Neural crest cell (in vitro differentiated cells): Measurements from ENCODE around the gene KRTAP4-7. TPM values are rescaled to one million over a fixed set of nuclear protein-coding genes. Genes with fewer than 3 reads are reported as not detected.

Experiments used
- DNase-seq: peaks from one replicate; pipeline ENCODE4 v3.0.0; 2021; ENCODE audit warnings: low read depth, mixed read lengths, low spot score
- H3K27ac Mint-ChIP-seq: one replicate; pipeline ENCODE4 v1.8.0; 2021; ENCODE audit warnings: mild to moderate bottlenecking, mixed read lengths; ENCODE audit not compliant: unreplicated experiment
- H3K27me3 Mint-ChIP-seq: 2 replicates; pipeline ENCODE4 v1.8.0; 2021; ENCODE audit warnings: low read depth, mild to moderate bottlenecking, mixed read lengths
- H3K36me3 Mint-ChIP-seq: 2 replicates; pipeline ENCODE4 v1.8.0; 2021; ENCODE audit warnings: low read depth, mild to moderate bottlenecking, mixed read lengths
- H3K4me1 Mint-ChIP-seq: 2 replicates; pipeline ENCODE4 v1.8.0; 2021; ENCODE audit warnings: mixed read lengths
- H3K4me3 Mint-ChIP-seq: one replicate; pipeline ENCODE4 v1.8.0; 2021; ENCODE audit warnings: mild to moderate bottlenecking, mixed read lengths
- H3K9me3 Mint-ChIP-seq: 2 replicates; pipeline ENCODE4 v1.8.0; 2021; ENCODE audit warnings: mixed read lengths
- total RNA-seq: library from RNA; stranded (reverse); gene quantifications from 2 replicates; pipeline ENCODE4 v1.2.1, GENCODE V29; 2021
- TF ChIP-seq, protein P1 (sequence below): fragments of 200-600 bp; sonication (generic); conservative IDR thresholded peaks from 2 replicates; pipeline ENCODE4 v1.5.0; 2021; ENCODE audit warnings: antibody characterized with exemption, mild to moderate bottlenecking

KRTAP4-7 gene
- total RNA-seq, 1 donor from 2014 or later: not detected

DNA sequence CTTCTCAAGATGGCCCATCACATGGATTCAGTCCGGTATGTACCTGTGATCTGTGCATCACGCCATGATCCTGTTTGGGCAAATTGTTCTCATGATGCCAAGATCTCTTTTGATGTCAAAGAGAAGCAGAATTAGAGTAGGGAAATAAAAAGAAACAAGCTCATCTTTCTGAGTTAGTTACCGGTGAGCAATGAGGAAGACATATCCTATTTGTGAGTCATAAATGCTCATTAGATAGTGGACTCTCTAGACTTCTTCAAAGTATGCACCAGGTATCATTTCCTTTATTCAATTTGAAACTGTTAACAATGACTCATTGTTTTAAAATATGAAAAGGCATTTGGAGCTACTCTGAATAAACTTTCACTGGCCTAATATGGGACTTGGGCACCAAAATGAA, 48.0 kb downstream of the KRTAP4-7 start:
- Mint-ChIP-seq H3K4me1 (no peaks in the 10 kb centered on the region), H3K9me3 (peaks cover 2% of the 10 kb centered on the region)
- DNase-seq: no peak

GRCh38 chr17:41133880-41134735, 50.2 kb downstream of the KRTAP4-7 start:
- peaks cover 2% of the 10 kb centered on the region for H3K36me3 Mint-ChIP-seq
- no peak for DNase-seq
- no peaks in the 10 kb centered on the region for H3K4me1 Mint-ChIP-seq
- TF ChIP-seq, protein P1, sequence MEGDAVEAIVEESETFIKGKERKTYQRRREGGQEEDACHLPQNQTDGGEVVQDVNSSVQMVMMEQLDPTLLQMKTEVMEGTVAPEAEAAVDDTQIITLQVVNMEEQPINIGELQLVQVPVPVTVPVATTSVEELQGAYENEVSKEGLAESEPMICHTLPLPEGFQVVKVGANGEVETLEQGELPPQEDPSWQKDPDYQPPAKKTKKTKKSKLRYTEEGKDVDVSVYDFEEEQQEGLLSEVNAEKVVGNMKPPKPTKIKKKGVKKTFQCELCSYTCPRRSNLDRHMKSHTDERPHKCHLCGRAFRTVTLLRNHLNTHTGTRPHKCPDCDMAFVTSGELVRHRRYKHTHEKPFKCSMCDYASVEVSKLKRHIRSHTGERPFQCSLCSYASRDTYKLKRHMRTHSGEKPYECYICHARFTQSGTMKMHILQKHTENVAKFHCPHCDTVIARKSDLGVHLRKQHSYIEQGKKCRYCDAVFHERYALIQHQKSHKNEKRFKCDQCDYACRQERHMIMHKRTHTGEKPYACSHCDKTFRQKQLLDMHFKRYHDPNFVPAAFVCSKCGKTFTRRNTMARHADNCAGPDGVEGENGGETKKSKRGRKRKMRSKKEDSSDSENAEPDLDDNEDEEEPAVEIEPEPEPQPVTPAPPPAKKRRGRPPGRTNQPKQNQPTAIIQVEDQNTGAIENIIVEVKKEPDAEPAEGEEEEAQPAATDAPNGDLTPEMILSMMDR: no peak
- no peak overlapping the region for H3K4me3 Mint-ChIP-seq
- H3K9me3 Mint-ChIP-seq: peaks cover 10% of the 10 kb centered on the region
- H3K27me3 Mint-ChIP-seq: peaks cover 20% of the 10 kb centered on the region
- H3K27ac Mint-ChIP-seq: no peak overlapping the region

More for the DNA sequence above, 48.0 kb downstream of the KRTAP4-7 start:
- Mint-ChIP-seq H3K4me3 (no peak overlapping the region), H3K27me3 (peaks cover 28% of the 10 kb centered on the region), H3K36me3 (no peaks in the 10 kb centered on the region), H3K27ac (no peak overlapping the region)
- TF ChIP-seq, protein P1: no peak

Other genes starting within 250 kb of the KRTAP4-7 start
- not detected in 2 replicates for gene KRT12, start 216.9 kb upstream of the KRTAP4-7 start, total RNA-seq
- gene KRT20, start 198.9 kb upstream of the KRTAP4-7 start, total RNA-seq: not detected in 2 replicates
- not detected in 2 replicates for gene KRT23, start 146.5 kb upstream of the KRTAP4-7 start, total RNA-seq
- not detected in 2 replicates for gene KRT39, start 117.2 kb upstream of the KRTAP4-7 start, total RNA-seq
- not detected in 2 replicates for gene KRT40, start 99.8 kb upstream of the KRTAP4-7 start, total RNA-seq
- not detected in 2 replicates for gene KRTAP3-3, start 90.0 kb upstream of the KRTAP4-7 start, total RNA-seq
- gene KRTAP3-2, start 84.2 kb upstream of the KRTAP4-7 start, total RNA-seq: not detected in 2 replicates
- gene KRTAP3-1, start 75.0 kb upstream of the KRTAP4-7 start, total RNA-seq: not detected in 2 replicates
- gene KRTAP1-5, start 56.9 kb upstream of the KRTAP4-7 start, total RNA-seq: not detected in 2 replicates
- not detected in 2 replicates for gene KRTAP1-4, start 54.0 kb upstream of the KRTAP4-7 start, total RNA-seq
- not detected in 2 replicates for gene KRTAP1-3, start 49.3 kb upstream of the KRTAP4-7 start, total RNA-seq
- not detected in 2 replicates for gene KRTAP1-1, start 42.7 kb upstream of the KRTAP4-7 start, total RNA-seq
- gene KRTAP2-1, start 36.8 kb upstream of the KRTAP4-7 start, total RNA-seq: not detected in 2 replicates
- not detected in 2 replicates for gene KRTAP2-2, start 28.9 kb upstream of the KRTAP4-7 start, total RNA-seq
- not detected in 2 replicates for gene KRTAP2-3, start 24.0 kb upstream of the KRTAP4-7 start, total RNA-seq
- not detected in 2 replicates for gene KRTAP2-4, start 18.3 kb upstream of the KRTAP4-7 start, total RNA-seq
- gene KRTAP4-8, start 14.0 kb downstream of the KRTAP4-7 start, total RNA-seq: not detected in 2 replicates
- gene KRTAP4-16, start 18.1 kb downstream of the KRTAP4-7 start, total RNA-seq: not detected in 2 replicates
- gene KRTAP4-9, start 21.2 kb downstream of the KRTAP4-7 start, total RNA-seq: not detected in 2 replicates
- not detected in 2 replicates for gene KRTAP4-11, start 34.2 kb downstream of the KRTAP4-7 start, total RNA-seq
- gene KRTAP4-12, start 40.0 kb downstream of the KRTAP4-7 start, total RNA-seq: not detected in 2 replicates
- not detected in 2 replicates for gene KRTAP4-6, start 56.4 kb downstream of the KRTAP4-7 start, total RNA-seq
- gene KRTAP4-5, start 65.7 kb downstream of the KRTAP4-7 start, total RNA-seq: not detected in 2 replicates
- gene KRTAP4-4, start 76.6 kb downstream of the KRTAP4-7 start, total RNA-seq: not detected in 2 replicates
- not detected in 2 replicates for gene KRTAP4-3, start 84.1 kb downstream of the KRTAP4-7 start, total RNA-seq
- not detected in 2 replicates for gene KRTAP4-2, start 94.1 kb downstream of the KRTAP4-7 start, total RNA-seq
- not detected in 2 replicates for gene KRTAP4-1, start 100.8 kb downstream of the KRTAP4-7 start, total RNA-seq
- not detected in 2 replicates for gene KRTAP9-1, start 105.7 kb downstream of the KRTAP4-7 start, total RNA-seq
- not detected in 2 replicates for gene KRTAP9-2, start 142.5 kb downstream of the KRTAP4-7 start, total RNA-seq
- not detected in 2 replicates for gene KRTAP9-3, start 148.3 kb downstream of the KRTAP4-7 start, total RNA-seq
- gene KRTAP9-8, start 153.8 kb downstream of the KRTAP4-7 start, total RNA-seq: not detected in 2 replicates
- gene KRTAP9-4, start 165.5 kb downstream of the KRTAP4-7 start, total RNA-seq: not detected in 2 replicates
- not detected in 2 replicates for gene KRTAP9-9, start 171.2 kb downstream of the KRTAP4-7 start, total RNA-seq
- not detected in 2 replicates for gene KRTAP9-6, start 181.2 kb downstream of the KRTAP4-7 start, total RNA-seq
- not detected in 2 replicates for gene KRTAP9-7, start 191.5 kb downstream of the KRTAP4-7 start, total RNA-seq
- not detected in 2 replicates for gene KRTAP29-1, start 218.7 kb downstream of the KRTAP4-7 start, total RNA-seq
- gene KRTAP16-1, start 225.2 kb downstream of the KRTAP4-7 start, total RNA-seq: not detected in 2 replicates
- not detected in 2 replicates for gene KRTAP17-1, start 231.6 kb downstream of the KRTAP4-7 start, total RNA-seq